Endodermal cell (in vitro differentiated cells): Measurements from ENCODE around the gene FRYL. TPM values are rescaled to one million over a fixed set of nuclear protein-coding genes. Genes with fewer than 3 reads are reported as not detected.

ENCODE experiments used
- DNase-seq: peaks from one replicate; pipeline ENCODE4 v3.0.0-alpha.2; 2017
- H3K27ac ChIP-seq: 2 replicates; pipeline ENCODE4 v1.5.1; 2013; ENCODE audit warnings: mild to moderate bottlenecking, low read depth, low read length, moderate library complexity
- H3K27me3 ChIP-seq: 2 replicates; pipeline ENCODE4 v1.6.1; 2013; ENCODE audit warnings: mild to moderate bottlenecking, low read length, moderate library complexity; ENCODE audit not compliant: insufficient read depth, control insufficient read depth, poor library complexity, severe bottlenecking
- H3K36me3 ChIP-seq: 2 replicates; pipeline ENCODE4 v1.7.0; 2013; ENCODE audit warnings: mild to moderate bottlenecking, low read length, moderate library complexity; ENCODE audit not compliant: control insufficient read depth, insufficient read depth
- H3K4me1 ChIP-seq: one replicate; pipeline ENCODE4 v1.7.0; 2013; ENCODE audit warnings: low read length; ENCODE audit not compliant: control insufficient read depth, insufficient read depth
- H3K4me3 ChIP-seq: 2 replicates; pipeline ENCODE4 v1.5.1; 2013; ENCODE audit warnings: mild to moderate bottlenecking, low read length, moderate library complexity
- H3K9ac ChIP-seq: 2 replicates; pipeline ENCODE4 v1.6.1; 2013; ENCODE audit warnings: mild to moderate bottlenecking, low read length, moderate library complexity; ENCODE audit not compliant: poor library complexity, severe bottlenecking; ENCODE audit errors: extremely low read depth
- H3K9me3 ChIP-seq: 2 replicates; pipeline ENCODE4 v1.6.1; 2013; ENCODE audit warnings: mild to moderate bottlenecking, low read length, moderate library complexity; ENCODE audit not compliant: control insufficient read depth
- H3K27ac Mint-ChIP-seq: 2 replicates; pipeline ENCODE4 v1.8.0; 2020; ENCODE audit warnings: mixed read lengths
- H3K27me3 Mint-ChIP-seq: 2 replicates; pipeline ENCODE4 v1.8.0; 2021; ENCODE audit warnings: mild to moderate bottlenecking, mixed read lengths; ENCODE audit not compliant: insufficient read depth
- H3K36me3 Mint-ChIP-seq: 2 replicates; pipeline ENCODE4 v1.8.0; 2020; ENCODE audit warnings: low read depth, mixed read lengths
- H3K4me1 Mint-ChIP-seq: 2 replicates; pipeline ENCODE4 v1.8.0; 2020; ENCODE audit warnings: mixed read lengths
- H3K4me3 Mint-ChIP-seq: 2 replicates; pipeline ENCODE4 v1.8.0; 2020; ENCODE audit warnings: mild to moderate bottlenecking, moderate library complexity, mixed read lengths
- H3K9me3 Mint-ChIP-seq: 2 replicates; pipeline ENCODE4 v1.8.0; 2020; ENCODE audit warnings: mild to moderate bottlenecking, mixed read lengths
- CTCF ChIP-seq: fragments of 200-600 bp; sonication (generic); conservative IDR thresholded peaks from 2 replicates; pipeline ENCODE4 v1.5.0; 2021; ENCODE audit warnings: antibody characterized with exemption, mild to moderate bottlenecking
- WGBS, 2 experiments: methylation state at CpG; one replicate each; pipeline versions ENCODE4 v1.1.5 to v1.1.7; 2013; ENCODE audit warnings: missing lambda C conversion rate in 2 of 2, mixed read lengths in 1 of 2; ENCODE audit not compliant: insufficient coverage in 1 of 2, insufficient read length in 1 of 2; 5-methylcytosine and 5-hydroxymethylcytosine counted together
- total RNA-seq, 2 donors: library from RNA; stranded (reverse); fragmentation: NEBNext Ultra II Directional in 1 of 2; extraction: Animal tissue kit (Norgen Biotek cat#: 25700) in 1 of 2; gene quantifications; 2 replicates in 1 of 2; 3 replicates in 1 of 2; pipeline ENCODE4 v1.2.1, GENCODE V29; 2021

The FRYL gene
- total RNA-seq, 2 donors from 2014 or later: 56.5 to 62.6 TPM

- Mint-ChIP-seq H3K9me3 (peaks cover 2% of the 10 kb centered on the region), H3K27me3 (no peaks in the 10 kb centered on the region), H3K4me3 (no peak overlapping the region), H3K27ac (no peak overlapping the region), H3K4me1 (peaks cover 18% of the 10 kb centered on the region), H3K36me3 (peaks cover 7% of the 10 kb centered on the region)
- 100% methylated on average over 1 of the region's 1 CpG for WGBS, 2 experiments
- no peak for TF ChIP-seq CTCF
- peaks cover 4% of the 10 kb centered on the region for H3K36me3 ChIP-seq
- no peaks in the 10 kb centered on the region for H3K27me3 ChIP-seq
- no peak for DNase-seq
- H3K27ac ChIP-seq: no peak overlapping the region
- H3K9me3 ChIP-seq: no peaks in the 10 kb centered on the region
- no peaks in the 10 kb centered on the region for H3K4me1 ChIP-seq
- H3K4me3 ChIP-seq: peak overlapping the region; percentile 8
- H3K9ac ChIP-seq: no peak overlapping the region
Observed at GRCh38 chr4:48661391-48661790, 118.7 kb downstream of the FRYL start.

- Histone ChIP-seq H3K27me3 (no peaks in the 10 kb centered on the region), H3K9ac (no peak overlapping the region), H3K36me3 (peaks cover 4% of the 10 kb centered on the region), H3K27ac (no peak overlapping the region), H3K4me3 (no peak overlapping the region), H3K4me1 (no peaks in the 10 kb centered on the region), H3K9me3 (no peaks in the 10 kb centered on the region)
- peaks cover 7% of the 10 kb centered on the region for H3K36me3 Mint-ChIP-seq
- H3K27ac Mint-ChIP-seq: no peak overlapping the region
- no peaks in the 10 kb centered on the region for H3K27me3 Mint-ChIP-seq
- no peak for TF ChIP-seq CTCF
- no peak overlapping the region for H3K4me3 Mint-ChIP-seq
- peaks cover 18% of the 10 kb centered on the region for H3K4me1 Mint-ChIP-seq
- no peak for DNase-seq
- H3K9me3 Mint-ChIP-seq: peaks cover 2% of the 10 kb centered on the region
Observed at GRCh38 chr4:48660347-48660746, 119.7 kb downstream of the FRYL start.

- no peak for DNase-seq
- no peaks in the 10 kb centered on the region for H3K27me3 ChIP-seq
- no peak for TF ChIP-seq CTCF
- Mint-ChIP-seq H3K9me3 (no peaks in the 10 kb centered on the region), H3K4me3 (no peak overlapping the region), H3K27me3 (no peaks in the 10 kb centered on the region), H3K4me1 (peaks cover 32% of the 10 kb centered on the region), H3K27ac (peak overlapping the region; percentile 62), H3K36me3 (no peaks in the 10 kb centered on the region)
- no peak overlapping the region for H3K9ac ChIP-seq
- H3K4me3 ChIP-seq: no peak overlapping the region
- H3K4me1 ChIP-seq: peaks cover 11% of the 10 kb centered on the region
- 67% methylated on average over 2 of the region's 4 CpGs; no CpG with 5 or more reads in 1 of the 2 experiments for WGBS, 2 experiments
- H3K36me3 ChIP-seq: peaks cover 5% of the 10 kb centered on the region
- no peaks in the 10 kb centered on the region for H3K9me3 ChIP-seq
- no peak overlapping the region for H3K27ac ChIP-seq
Observed at GRCh38 chr4:48654015-48654664, 125.9 kb downstream of the FRYL start.
